ENCODE measurements around the gene OR6C6.
"Not testable (repeated sequence)": the region's sequence is repeated elsewhere in the genome, so short reads cannot be mapped to it uniquely, and the experiment has no call there.

Gene OR6C6

DNA sequence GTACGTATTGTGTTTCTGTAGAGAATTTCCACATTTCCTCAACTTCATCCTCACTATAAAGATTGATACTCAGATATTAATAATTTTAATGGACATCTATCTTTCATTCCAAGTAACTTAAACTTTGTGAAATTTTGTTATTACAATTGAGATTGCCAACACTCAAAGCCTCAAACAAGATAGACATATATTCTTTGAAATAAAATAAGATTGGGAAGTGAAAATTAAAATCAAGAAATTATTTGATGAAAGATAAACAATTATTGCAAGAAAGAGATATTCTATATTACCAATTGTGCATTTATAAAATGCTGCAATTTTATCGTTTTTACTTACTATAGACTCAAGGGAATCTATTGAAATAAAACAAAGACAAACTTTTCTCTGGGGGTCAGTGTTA is at the start of gene OR6C6:
Gene OR6C6, minus strand, starts transcription at position 101 of the 400 bp plus-strand sequence. CDS start 1,337 bp downstream, outside the sequence.
- DNase-seq, result no peak

DNA sequence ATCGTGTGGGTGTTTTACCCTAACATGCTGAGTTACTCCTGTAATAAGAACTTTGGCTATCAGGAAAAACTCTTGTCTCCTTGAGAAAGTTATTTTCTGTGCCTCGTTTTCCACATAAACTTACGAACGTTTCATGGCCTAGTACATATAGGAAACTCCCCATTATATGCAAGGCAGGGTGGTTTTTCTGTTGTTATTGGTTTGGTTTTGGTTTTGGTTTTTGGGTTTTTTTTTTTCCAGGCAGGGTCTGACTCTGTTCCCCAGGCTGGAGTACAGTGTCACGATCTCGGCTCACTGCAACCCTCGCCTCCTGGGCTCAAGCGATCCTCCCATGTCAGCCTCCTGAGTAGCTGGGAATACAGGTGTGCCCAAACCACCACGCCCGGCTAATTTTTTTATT is 39.6 kb upstream of the OR6C6 start:
- DNase-seq, result no peak

DNA sequence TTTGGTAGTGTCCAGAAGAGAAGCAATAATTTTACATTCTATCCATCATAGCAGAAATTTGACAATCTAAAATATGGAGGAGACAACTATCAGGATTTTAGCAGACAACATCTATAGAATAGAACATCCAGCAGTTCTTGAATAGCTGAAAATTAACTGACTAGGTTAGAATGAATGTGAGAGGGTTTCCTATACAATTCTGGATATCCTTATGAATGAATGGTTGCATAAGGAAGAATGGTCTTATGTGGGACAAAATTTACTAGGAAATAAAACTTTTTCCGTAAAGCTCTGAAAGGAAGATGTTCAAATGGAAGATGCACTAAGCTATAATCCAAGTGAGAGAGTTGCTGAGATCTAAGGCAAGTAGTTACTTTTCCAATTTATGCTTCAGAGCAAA is 34.1 kb upstream of the OR6C6 start, which contains the start of gene OR6C3:
Gene OR6C3, plus strand, starts transcription at position 301 of the 400 bp plus-strand sequence. CDS start 955 bp downstream, outside the sequence.
- DNase-seq, result no peak

DNA sequence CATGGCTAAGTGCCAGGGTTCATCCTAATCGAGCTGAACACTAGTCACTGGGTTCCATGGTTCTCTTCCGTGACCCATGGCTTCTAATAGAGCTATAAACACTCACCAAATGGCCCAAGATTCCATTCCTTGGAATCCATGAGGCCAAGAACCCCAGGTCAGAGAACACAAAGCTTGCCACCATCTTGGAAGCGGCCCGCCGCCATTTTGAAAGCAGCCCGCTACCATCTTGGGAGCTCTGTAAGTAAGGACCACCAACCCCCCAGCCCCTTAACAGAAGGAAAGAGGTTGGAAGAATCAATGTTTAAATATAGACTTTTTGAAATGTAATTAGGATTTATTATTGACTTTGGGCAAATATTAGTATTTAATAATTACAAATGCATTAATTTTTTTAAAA is 29.4 kb upstream of the OR6C6 start:
- not testable (repeated sequence) for DNase-seq

DNA sequence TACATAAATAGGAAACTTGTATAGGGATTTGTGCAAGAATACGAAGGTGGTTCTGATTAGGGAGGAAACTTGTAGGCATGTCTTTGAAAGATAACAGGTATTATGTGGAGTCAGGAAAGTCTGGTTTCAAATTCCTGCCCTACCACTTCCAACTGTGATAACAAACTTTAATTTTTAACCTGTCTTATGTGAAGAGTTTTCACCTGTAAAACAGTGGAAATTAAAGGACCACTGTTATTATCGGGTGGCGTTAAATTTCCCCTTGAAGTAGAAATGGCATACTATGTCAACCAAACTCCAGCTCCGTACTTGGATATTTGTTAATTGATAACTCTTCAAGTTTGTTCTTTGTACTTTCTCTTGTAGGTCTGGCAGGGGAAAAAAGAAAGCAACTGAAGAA is 23.8 kb upstream of the OR6C6 start:
- DNase-seq, result no peak

DNA sequence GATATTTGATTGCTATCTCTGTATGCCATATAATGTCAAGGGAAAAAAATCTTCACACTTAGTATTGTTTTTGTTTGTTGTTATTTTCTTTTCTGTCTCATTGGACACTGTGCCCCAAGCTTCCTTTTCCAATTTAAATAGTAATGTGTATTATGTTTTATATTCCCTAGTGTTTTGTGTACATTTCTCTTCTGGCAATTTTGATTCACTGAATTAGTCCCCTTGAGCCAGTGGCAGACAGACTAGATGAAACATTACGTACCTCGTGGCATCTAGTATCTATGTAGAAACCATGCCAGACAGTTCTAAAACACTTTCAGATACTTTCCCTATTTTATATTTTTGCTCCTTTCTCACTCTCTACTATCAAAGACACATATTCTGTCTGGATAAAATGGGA is 17.7 kb upstream of the OR6C6 start, which contains the start of gene OR6C1:
Gene OR6C1, plus strand, starts transcription at position 301 of the 400 bp plus-strand sequence. CDS start 6,257 bp downstream, outside the sequence.
- DNase-seq, result no peak

DNA sequence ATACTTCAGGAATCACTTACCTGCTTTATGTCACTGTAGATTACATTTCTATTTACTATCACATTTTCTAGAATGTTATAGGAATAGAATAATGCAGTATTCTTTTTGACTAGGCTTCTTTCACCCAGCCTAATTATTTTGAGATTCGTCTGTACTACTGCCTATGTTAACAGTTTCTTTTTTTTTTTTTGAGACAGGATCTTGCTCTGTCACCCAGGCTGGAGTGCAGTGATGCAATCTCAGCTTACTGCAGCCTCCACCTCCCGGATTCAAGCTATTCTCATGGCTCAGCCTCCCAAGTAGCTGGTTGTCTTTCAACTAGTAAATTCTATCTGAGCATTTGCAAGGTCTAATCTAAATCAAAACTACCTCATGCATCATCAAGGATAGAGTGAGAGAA is 6.4 kb downstream of the OR6C6 start:
- DNase-seq, result no peak

DNA sequence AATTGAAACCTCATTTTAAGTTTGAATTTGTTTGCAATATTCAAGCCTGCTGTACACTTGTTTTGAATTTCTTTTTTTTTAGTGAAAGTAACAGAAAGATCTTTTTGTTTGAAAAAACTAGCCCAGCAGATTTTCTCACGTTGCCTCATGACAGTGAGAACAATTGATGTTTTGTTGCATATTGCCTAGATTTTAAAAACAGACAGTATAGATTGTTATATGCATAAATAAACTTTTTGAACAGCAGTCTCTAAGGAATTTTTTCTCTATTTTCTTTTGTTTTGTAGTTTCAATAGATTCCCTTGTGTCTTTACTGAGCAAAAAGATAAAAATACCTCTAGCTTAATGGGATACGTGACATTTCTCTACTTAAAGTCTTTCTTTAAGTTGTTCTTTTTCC is 15.4 kb downstream of the OR6C6 start:
- DNase-seq, result no peak

DNA sequence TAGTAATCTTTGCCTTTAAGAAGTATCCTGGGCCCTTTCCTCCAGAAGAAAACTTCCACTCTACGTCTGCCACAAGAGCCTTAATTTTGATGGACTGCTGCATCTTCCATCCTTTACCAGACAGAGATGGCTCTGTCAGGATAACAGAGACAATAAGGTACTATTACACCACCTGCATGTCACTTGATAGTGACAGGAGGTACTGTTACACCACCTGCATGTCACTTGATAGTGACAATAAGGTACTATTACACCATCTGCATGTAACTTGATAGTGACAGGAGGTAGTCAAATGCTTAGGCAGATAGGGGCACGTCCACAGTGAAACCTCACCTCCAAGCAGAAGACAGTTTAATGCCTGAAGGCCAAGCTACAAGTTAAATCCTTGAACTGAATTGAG is 38.1 kb downstream of the OR6C6 start:
- no peak for DNase-seq

DNA sequence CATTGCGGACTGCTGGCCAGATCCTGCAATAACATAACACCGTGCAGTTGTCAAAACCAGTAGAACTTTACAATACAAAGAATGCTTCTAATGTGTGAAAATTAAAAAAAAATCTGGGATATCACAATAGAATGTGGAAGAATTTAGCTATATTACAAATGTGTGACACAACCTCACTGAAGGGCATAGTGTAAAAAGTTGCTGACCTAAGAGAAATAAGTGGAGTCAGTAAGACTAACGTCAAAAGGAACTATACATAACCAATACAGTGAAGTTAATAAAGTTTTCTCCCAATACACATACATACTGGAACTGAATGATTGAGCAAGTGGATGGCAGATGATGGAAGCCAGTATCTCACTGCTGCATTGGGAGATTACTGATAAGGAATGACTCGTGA is 39.5 kb downstream of the OR6C6 start:
- no peak for DNase-seq

DNA sequence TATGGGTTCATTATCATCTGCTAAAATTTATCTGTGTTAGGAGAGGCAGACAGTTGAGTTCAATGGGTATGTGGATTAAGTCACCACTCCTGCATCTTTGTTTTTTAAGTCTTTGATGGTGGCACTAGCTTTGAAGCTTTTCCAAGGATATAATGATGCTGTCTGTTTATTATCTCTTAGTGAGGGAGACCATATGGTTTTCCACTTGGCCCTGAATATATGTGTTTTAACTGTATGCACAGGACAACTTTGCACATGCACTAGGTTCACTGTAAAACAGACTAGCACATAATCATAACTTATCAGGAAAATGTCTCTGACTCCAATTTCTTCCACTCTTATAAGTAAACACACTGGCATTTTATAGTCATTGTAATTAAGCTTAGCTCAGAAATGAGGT is 43.1 kb downstream of the OR6C6 start:
- no peak for DNase-seq

DNA sequence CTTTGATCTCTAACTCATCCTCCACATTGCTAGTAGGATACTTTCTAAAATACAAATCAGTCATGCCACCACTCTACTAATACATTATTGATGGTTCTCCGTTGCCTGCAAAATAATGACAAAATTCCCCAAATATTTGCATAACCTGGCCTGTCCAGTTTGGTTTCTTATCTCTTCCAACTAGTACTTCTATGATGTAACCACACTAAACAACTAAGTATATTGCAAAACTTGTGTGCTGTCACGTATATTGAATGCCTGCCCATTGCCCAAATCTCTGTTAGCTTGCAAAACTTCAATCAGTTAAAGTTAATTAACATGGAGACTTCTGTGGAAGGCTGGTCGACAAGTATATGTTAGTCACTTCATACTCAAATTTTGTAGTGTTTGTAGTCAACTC is 45.4 kb downstream of the OR6C6 start:
- no peak for DNase-seq

DNA sequence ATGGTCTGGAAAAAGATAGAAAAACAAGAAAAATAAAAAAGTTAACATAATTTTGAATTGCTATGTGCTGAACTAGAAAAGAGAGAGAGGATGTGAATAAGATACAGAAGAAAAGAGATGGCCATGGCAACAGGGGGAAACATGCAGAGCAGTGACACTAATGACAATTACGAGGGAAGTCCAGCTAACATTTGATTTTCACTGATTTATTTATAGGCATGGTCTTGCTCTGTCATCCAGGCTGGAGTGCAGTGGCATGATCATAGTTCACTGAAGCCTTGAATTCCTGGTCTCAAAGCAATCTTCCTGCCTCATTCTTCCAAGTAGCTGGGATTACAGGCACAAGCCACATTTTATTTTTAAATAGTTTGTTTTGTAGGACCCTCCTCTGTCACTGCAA is 50.2 kb downstream of the OR6C6 start:
- no peak for DNase-seq

DNA sequence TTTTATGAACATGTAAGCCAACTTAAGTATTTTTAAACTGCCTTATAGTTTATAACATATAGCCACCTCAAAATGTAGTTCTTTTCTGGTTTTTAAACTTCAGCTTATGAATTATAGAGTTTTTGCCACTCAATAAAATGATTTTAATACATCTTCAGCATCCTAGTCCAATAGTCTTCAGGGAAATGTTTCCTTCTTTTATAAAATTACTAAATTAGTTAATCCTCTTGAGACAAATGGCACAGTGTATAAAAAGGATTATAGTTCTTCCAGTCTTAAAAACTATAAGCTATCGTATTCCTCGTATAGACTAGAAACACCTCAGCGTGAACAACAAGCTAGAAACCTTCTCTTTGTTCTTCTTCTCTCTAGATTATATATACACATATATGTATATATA is 52.1 kb downstream of the OR6C6 start, which contains the start of gene OR6C74:
Gene OR6C74, plus strand, starts transcription at position 301 of the 400 bp plus-strand sequence. CDS start 2,679 bp downstream, outside the sequence.
- no peak for DNase-seq

Data from CD4-positive, alpha-beta T cell treated with Interleukin-17A for 1 hour (primary cell).